Renal cortical epithelial cell (primary cell): ENCODE data around the gene HOXC12. TPM values are rescaled to one million over a fixed set of nuclear protein-coding genes. Genes with fewer than 3 reads are reported as not detected.

Experiments used
- DNase-seq: peaks from one replicate; pipeline ENCODE4 v3.0.0-alpha.2; 2011; ENCODE audit warnings: low read depth
- total RNA-seq: library from RNA; depleted of rRNA; stranded (reverse); fragments of >200 nt; gene quantifications from 2 replicates; pipeline ENCODE4 v1.2.3, GENCODE V29; 2014

HOXC12 gene, protein sequence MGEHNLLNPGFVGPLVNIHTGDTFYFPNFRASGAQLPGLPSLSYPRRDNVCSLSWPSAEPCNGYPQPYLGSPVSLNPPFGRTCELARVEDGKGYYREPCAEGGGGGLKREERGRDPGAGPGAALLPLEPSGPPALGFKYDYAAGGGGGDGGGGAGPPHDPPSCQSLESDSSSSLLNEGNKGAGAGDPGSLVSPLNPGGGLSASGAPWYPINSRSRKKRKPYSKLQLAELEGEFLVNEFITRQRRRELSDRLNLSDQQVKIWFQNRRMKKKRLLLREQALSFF
- total RNA-seq: not detected in 2 replicates

DNA sequence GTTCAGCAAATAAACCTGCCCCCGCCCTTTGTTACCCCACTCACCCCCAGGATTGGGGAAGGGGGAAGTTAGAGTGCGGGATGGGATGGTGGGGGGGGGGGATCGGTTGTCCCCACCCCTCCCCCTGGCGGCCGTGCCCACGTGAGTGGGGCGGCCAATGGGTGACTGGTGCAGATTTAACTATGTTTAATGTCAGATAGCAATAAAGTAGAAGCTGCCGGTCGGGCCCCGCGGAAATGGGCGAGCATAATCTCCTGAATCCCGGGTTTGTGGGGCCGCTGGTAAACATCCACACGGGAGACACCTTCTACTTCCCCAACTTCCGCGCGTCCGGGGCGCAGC, at the start of gene HOXC12:
TSS of gene HOXC12 (plus strand) at position 210 of the 342 bp plus-strand sequence. CDS start at position 237, 27 bp downstream.
- DNase-seq: no peak

DNA sequence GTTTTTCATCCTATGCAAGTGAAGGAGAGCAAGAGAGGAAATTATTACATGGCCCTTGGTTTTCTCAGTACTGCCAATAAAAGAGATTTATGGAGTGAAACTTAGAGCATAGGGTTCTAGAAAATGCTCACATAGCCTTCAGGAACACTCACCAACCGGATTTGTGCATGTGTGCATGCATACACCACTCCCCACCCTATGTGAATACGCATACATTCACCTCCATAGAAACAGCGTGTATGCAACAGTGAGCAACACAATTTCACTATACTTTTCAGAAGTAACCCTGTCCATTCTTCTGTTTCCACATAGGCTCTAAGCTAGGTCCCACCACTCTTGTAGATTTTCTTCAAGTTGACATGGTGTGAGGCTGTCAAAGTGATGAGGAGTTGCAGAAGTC, 47.6 kb upstream of the HOXC12 start:
- DNase-seq: no peak

DNA sequence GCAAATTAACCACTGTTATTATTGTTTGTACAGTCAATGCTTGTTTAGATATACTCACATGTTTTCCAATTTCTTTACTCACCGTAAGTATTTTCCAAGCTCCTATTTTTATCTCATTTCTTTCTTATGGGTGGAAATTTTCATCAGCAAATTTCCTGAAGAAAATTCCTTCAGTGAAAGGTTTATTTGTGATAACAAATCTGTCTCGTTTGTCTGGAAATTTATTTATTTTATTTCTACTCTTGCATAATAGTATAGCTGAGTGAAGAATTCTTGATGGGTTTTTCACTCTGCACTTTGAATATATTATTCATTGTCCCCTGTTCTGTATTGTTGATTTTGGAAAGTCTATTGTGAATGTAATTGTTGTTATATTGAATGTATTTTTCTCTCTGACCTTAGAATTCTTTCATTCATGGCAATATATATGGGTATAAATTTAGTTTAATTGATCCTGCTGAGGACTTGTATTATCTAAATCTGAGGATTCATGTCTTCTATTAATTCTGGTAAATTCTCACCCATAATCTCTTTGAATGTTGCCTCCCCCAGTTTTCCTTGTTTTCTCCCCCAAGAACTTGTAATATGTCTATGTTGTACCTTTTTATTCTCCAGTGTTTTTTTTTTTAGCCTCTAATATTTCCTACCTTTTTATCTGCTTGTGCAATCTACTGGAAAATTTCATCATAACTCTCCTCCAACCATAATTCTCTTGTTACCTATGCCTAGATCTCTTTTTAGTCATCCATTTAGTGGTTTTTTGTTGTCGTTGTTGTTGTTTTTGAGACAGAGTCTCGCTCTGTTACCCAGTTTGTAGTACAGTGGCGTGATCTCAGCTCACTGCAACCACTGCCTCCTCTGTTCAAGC, 37.7 kb upstream of the HOXC12 start:
- DNase-seq: no peak

DNA sequence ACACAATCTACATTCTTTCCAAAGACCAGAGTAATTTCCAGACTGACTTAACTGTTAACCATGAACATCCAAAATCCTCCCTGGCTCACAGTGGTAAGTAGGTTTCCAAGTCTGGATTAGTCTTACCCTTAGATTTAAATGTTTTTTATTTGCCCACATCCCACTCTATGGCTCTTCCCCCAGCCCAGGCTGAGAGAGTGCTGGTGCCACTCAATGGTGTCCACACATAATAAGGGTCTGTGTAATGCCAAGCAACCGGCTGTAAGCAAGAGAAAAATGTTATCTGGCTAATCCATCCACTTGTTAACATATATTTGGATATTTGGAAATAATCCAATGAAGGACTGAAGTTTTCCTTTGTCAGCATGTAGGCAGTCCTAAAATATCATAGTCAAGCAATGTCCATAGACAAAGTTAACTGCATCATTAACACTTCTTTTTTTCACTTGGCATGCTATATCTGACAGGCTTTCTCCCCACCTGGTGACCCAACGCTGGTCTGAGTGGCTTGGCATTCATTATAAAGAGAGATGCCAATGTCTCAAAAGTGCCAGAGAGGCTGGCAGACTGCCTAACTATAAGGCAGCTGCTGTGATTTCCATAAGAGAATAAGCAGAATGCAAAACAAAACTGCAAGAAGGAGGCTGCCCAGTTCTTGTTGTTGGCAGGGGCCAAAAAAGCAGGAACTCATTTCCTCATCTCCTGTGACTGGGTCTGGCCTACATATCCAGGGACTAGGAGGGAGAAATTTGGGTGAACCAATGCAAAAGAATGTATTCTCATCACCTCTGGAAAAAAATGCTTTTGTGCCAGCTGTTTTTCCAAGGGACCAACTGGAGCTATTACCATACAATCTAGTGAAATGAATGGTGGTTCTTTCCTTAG, 29.9 kb upstream of the HOXC12 start:
- no peak for DNase-seq

DNA sequence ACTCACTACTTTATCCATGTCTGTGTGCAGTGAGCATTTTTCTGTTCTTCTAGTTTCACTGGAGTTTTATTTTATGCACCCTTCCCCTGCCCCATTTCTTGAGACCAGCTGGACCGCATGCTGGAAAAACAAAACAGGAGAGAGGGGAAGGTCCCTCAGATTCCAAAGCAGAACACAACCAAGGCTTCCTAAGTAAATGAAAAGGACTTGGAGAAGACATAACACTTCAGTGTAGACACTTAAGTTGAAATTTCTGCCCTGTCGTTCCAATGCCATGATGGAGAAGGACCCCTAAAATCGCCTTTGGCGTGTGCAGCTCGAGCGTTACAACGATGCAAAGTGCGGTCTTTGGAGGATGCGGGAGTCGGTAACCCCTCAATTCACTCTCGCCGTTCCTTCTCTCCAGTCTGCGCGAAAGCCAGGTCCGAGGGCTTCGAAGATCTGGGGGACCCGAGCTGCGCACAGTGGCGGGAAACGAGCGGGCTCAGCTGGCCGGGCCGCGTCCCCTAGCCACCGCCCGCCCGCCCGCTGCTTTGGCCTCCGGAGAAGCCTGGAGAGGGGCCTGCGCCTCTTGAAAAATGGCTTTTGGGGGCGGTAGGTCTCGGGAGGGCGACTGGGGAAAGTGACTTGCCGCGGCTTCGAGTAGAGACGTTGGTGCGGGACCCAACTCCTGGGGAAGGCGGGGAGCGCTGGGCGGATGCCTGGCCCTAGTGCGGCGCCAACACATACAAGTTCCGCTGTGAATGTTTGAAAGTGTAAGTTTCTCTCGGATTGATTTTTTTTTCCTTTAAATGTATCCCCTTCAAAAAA, 27.3 kb upstream of the HOXC12 start:
- no peak for DNase-seq

DNA sequence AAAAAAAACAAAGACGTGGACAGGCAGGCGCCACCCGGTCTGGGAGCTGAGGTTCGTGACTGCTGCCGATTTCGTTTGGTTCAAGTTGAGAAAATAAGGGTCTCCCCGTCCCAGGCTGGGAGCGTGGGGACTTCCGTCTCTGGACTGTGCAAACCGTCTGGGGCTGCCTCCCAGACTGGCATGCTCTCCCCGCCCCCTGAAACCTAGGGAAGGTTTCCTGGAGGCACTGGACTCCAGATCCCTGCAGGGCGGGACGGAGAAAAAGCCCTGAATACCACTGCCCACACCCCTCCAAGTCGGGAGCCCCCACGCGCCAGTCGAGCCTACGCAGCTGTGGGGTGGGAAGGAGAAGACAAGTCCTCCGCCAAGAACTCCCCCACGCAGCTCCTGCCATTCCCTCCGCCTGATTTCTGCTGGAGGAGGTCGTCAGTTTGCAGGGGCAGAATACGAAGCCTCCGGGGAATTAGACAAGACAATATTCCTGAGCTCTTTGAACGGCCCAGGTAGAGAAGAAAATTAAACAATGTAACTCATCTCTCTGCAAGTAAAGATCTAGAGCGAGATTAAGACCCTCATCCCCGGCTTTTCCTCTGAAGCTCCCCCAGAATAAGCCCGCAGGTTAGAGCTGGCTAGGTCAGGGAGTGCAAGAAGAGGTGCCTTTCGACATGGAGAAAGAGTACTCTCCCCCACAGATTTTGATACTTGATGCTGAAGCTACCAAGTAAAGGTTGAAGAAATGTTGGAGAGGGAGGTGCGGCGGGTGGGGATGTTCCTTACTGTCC, 26.5 kb upstream of the HOXC12 start:
- no peak for DNase-seq

DNA sequence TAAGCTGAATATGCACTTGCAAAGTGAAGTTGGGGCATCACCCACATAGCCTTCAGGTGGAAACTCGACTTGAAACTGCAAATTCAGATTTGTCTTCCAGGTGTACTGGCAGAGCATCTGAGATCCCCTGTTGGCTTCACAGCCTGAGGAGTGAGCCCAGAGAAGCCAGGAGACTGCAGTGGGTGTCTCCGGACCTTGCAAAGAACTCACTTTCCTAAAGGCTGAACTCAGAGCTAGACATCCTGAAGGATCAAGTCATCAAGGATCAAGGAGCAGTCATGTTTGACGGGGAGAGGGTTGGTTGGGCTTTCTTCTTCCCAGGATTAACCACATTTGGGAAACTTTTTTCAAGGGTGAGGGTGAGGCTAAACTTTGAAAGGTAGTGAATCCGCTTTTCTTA, 25.2 kb upstream of the HOXC12 start:
- DNase-seq: no peak

DNA sequence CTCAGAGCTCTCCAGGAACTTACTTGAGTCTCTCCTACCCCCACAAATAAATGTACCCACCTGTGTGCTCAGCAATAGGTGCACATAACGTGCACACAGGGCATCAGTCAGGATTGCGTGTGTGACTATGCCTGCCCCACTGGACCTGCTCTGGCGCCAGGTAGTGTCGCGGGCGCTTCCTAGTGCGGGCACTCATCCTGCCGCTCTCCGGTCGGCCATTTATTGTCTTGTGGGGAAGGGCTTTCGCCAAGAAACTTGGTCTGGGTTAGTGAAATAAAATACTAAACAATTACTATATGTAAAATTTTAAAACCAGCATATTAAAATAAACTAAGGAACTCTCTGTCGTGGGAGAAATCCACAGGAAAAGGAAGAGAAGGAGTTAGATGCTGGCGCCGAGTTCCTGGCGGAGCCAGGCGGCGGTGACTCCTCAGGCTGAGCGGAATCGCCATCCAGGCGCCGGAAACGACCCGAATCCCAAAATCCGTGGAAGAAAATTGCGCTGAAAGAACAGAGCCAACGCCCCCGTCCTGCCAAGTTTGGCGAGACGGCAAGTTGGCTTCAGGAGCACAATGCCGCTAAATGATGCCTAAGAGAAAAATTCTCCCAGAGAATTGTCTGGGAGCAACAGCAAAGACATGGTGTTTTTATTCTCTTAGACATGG, 24.0 kb upstream of the HOXC12 start:
- DNase-seq: no peak

DNA sequence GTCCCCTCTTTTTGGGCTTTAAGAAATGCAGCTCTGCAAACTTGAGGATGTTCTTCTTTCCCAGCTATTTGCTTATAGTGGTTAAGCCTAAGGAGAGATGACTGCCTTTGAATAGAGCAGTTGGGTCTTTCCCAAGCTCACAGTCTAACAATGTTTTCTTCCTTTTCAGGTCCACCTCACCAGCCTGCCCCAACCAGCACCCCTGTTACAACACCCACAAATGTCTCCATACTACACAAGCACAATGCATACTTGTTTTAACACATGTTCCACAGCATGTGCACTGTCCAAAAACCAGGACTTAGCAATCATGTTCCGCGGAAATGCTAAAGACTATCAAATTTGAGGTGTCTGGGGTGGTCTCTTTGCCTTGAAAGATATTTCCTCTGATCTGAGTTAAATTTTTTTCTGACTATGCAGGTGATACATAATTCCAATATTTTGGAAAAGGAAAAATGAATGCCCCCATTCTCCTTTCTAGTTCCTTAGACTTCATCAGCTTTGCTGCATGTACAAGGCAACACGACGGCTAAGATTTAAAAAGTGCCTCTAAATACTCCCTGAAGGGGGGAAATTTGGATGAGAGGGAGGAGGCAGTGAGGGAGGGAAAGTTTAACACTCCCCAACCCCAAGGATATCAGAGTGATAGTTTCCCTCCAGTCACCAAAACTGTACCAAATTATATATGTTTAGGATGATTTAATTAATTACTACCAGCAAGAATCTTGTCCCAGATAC, 22.7 kb upstream of the HOXC12 start:
- DNase-seq: no peak

DNA sequence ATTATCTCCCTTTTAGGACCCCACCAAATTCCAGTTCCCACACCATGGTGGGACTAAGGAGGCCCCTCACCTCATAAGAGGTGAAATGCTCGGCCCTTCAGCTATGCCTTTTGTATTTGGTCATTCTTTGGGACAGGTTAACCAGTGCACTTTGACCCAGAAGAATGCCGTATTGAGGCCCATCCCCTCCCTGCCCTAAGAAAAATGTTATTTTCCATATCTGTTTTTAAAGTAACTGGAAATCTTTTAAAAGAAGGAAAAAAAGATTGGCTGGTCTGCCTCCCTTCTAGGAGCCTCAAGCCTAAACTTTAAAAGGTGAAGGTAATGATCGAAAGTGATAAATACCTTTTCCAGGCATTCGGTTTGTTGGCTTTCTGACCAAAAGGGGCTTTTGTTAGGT, 21.8 kb upstream of the HOXC12 start:
- DNase-seq: no peak

DNA sequence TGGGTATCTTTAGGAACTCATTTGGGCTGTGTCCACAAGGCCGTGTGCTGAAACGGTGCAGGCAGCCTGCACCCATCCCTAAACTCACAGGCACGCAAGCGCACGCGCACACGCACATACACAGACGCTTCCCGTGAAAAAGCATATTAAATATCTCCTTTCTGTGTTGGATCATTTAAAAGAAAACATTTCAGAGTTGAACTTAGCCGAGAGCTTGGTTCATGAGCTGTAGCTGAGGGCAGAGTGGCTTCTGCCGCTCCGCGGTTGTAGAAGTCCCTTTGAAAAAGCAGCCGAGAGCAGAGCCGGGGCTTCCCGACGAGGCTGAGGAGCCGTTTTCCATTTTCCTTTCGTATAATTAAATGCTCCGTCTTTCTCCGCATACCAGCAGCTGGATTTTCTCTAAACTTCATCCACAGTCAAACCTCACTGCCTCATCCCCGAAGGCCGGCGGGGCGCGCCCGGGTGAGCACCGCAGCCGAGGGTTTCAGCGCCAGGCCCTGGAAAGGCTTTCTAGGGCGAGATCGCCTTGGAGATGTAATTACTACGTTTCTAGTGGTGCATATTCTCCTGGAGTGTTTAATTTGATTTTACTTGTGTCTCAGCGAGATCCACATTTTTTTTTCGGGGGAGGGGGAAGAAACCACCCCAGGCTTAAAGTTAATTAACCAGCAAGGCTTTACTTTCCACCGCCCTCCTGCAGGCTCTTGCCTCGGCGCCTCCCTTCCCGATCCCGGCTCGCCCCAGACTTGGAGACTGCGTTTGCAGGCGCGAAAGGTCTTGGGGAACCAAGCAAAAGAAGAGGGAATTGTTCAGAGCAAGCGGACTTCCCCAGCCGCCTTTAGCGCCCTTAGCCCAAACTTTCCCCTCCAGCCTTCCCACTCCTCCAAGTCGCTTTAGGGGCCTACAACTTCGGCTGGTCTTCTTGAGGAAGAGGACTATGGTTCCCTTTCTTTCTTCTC, 19.0 kb upstream of the HOXC12 start:
- no peak for DNase-seq

DNA sequence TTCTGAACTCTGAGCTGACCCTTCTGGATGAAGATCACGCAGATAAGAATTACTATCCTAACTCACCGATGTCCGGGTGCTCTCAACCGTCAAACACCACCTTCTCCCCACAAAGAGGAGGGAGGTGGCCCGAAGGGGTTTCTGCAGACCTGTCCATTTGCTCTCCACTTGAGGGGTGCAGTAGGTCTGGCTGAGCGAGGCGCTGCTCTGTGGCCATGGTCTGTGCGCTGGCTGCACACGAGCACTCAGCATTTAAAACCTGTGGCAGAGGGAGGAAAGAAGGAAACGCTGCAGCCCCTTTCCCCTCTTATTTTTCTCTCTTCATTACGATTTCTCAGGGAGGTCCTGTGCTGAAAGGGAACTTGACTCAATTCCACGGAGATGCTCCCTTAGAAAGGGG, 17.6 kb upstream of the HOXC12 start:
- no peak for DNase-seq

DNA sequence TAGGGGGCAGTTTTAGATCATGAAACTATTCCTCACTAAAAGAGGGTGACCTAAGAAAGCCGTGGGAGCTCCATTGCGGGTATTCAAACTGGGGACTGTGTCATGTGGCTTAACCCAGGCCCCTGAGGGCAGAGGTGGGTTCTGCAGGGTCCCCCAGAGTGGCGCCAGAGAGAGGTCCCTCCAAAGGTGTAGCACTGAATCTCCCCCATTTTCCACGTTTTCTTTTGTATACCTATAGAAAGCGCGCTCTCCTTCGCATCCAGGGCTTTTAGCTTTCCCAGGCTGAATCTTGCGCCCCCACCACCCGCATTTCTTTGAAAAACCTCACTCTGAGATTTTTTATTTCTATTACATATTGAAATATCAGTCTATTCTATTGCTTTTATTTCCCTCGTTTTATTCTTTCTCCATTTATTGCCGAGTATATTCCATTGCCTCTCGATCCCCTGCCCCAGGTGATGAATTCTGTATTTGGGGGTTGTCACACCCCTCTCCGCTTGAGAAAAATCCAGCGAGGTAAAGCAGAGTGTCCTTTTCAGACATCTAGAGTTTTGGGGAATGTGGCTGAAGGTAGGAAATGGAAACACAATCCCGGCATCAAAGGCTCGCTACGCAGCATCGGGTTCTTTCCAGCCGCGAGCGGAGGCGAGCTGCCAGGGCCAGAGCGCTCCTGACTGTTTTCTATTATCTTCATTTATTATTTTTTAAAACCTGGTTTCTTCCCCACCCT, 16.9 kb upstream of the HOXC12 start:
- no peak for DNase-seq

DNA sequence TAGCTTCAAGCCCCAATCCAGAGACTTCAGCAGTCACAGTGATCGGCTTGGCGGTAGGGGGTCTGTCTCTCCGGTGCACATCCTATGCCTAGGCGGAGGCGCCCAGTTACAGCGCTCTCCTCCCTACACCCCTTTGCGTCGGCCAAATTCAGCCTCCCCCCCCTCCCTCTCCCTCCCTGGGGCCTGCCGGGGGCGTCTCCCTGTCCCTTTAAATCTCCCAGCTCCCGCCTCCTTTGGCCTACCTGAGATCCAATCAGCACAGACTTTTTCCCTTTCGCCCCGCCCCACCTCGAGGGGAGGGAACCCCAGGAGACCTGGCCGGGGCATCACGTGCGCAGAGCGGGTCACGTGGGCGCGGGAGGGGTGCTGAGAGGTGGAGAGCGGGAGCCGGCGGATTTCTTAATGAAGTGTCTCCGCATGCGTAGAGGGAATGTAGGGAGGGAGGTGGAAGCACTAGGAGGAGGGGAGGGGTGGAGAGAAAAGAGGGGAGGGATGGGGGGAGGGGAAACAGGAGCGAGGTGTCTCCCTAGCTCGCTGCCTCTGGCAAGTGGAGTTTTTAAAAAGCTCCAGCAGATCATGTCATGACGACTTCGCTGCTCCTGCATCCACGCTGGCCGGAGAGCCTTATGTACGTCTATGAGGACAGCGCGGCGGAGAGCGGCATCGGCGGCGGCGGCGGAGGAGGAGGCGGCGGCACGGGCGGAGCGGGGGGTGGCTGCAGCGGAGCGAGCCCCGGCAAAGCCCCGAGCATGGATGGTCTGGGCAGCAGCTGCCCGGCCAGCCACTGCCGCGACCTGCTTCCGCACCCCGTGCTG, 16.2 kb upstream of the HOXC12 start, which contains the start of gene HOXC13:
TSS of gene HOXC13 (plus strand) at position 506 of the 815 bp plus-strand sequence. CDS start at position 582, 76 bp downstream.
- peak; percentile 56 for DNase-seq

DNA sequence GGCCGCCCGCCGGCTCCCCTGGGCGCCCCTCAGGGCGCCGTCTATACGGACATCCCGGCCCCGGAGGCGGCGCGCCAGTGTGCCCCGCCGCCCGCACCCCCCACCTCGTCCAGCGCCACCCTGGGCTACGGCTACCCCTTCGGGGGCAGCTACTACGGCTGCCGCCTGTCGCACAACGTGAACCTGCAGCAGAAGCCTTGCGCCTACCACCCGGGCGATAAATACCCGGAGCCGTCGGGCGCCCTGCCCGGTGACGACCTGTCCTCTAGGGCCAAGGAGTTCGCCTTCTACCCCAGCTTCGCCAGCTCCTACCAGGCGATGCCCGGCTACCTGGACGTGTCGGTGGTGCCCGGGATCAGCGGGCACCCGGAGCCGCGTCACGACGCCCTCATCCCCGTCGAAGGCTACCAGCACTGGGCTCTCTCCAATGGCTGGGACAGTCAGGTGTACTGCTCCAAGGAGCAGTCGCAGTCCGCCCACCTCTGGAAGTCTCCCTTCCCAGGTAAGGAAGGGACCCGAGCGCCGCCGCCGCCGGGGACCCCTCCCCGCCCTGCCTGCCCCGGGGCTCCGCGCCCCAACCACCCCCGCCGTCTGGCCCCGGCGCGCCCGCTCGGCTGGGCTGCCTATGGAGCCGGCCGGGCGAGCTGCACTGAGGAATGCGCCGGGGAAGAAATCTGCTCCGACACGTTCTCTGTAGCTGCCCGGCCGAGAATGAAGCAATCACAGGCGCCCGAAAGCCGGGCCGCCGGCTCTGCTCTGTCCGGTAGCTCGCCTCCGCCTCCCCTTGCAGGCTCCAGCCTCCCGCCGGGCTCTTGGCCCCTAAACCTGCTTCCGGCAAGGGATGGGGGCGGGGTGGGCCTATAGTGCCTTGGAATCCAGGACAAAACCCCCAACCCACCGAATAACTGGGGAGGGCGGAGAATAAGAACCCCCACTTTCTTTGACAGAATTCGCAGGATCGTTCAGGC, 15.3 kb upstream of the HOXC12 start:
- no peak for DNase-seq
